ENCODE results near the gene WFDC5. TPM values are rescaled to one million over a fixed set of nuclear protein-coding genes. Genes with fewer than 3 reads are reported as not detected.

Gene WFDC5
- total RNA-seq, 1 experiment from 2014 or later: not detected

Other genes with a start within 250 kb of the WFDC5 start
- gene YWHAB, start 229.5 kb downstream of the WFDC5 start, total RNA-seq (2014; rRNA removed; shearing (Covaris generic)): 101 and 108 TPM in 2 replicates
- 6.0 and 9.1 TPM in 2 replicates for gene PABPC1L, start 205.1 kb downstream of the WFDC5 start, total RNA-seq (2014; rRNA removed; shearing (Covaris generic))
- 105 and 107 TPM in 2 replicates for gene TOMM34, start 154.8 kb downstream of the WFDC5 start, total RNA-seq (2014; rRNA removed; shearing (Covaris generic))
- gene STK4, start 148.7 kb downstream of the WFDC5 start, total RNA-seq (2014; rRNA removed; shearing (Covaris generic)): 17.7 and 21.3 TPM in 2 replicates
- not detected in 2 replicates for gene KCNS1, start 14.0 kb downstream of the WFDC5 start, total RNA-seq (2014; rRNA removed; shearing (Covaris generic))
- gene WFDC12, start 9.3 kb upstream of the WFDC5 start, total RNA-seq (2014; rRNA removed; shearing (Covaris generic)): not detected in 2 replicates
- not detected in 2 replicates for gene PI3, start 59.7 kb upstream of the WFDC5 start, total RNA-seq (2014; rRNA removed; shearing (Covaris generic))
- gene SEMG1, start 91.9 kb upstream of the WFDC5 start, total RNA-seq (2014; rRNA removed; shearing (Covaris generic)): not detected in 2 replicates
- gene SEMG2, start 106.2 kb upstream of the WFDC5 start, total RNA-seq (2014; rRNA removed; shearing (Covaris generic)): not detected in 2 replicates
- 0.33 TPM in 1 of 2 replicates, not detected in the other for gene SLPI, start 139.4 kb upstream of the WFDC5 start, total RNA-seq (2014; rRNA removed; shearing (Covaris generic))
- not detected in 2 replicates for gene RBPJL, start 191.7 kb upstream of the WFDC5 start, total RNA-seq (2014; rRNA removed; shearing (Covaris generic))
- gene MATN4, start 193.1 kb upstream of the WFDC5 start, total RNA-seq (2014; rRNA removed; shearing (Covaris generic)): not detected in 2 replicates
- 42.4 and 43.9 TPM in 2 replicates for gene SDC4, start 233.2 kb upstream of the WFDC5 start, total RNA-seq (2014; rRNA removed; shearing (Covaris generic))
- 14.5 and 18.6 TPM in 2 replicates for gene SYS1, start 248.0 kb upstream of the WFDC5 start, total RNA-seq (2014; rRNA removed; shearing (Covaris generic))